Heart left ventricle (tissue), 16 donors: ENCODE data around the gene LRMDA. TPM values are rescaled to one million over a fixed set of nuclear protein-coding genes. Genes with fewer than 3 reads are reported as not detected.

Source experiments
- ATAC-seq, 4 donors: fragments of 200-7000 bp; cut with Tn5 transposase; one replicate each; pipeline ENCODE4 v1.9.1; 2020 to 2022; ENCODE audit warnings: moderate library complexity in 4 of 4, mild to moderate bottlenecking in 3 of 4, moderate number of reproducible peaks in 1 of 4
- DNase-seq, 5 donors: peaks; one replicate each; pipeline ENCODE4 v3.0.0-alpha.2; 2020
- H3K27ac ChIP-seq, 12 donors: fragments of 200-600 bp; sonication (generic) in 4 of 12; one replicate each; pipeline versions ENCODE4 v1.5.0 to v1.8.0; 2016 to 2022; ENCODE audit warnings: mild to moderate bottlenecking in 2 of 12
- H3K27me3 ChIP-seq, 9 donors: fragments of 200-600 bp; sonication (generic) in 2 of 9; one replicate each; pipeline versions ENCODE4 v1.5.1 to v1.8.0; 2016 to 2022; ENCODE audit warnings: mild to moderate bottlenecking in 3 of 9
- H3K36me3 ChIP-seq, 9 donors: fragments of 200-600 bp; sonication (generic) in 2 of 9; one replicate each; pipeline versions ENCODE4 v1.5.0 to v1.8.0; 2018 to 2022; ENCODE audit warnings: mild to moderate bottlenecking in 2 of 9
- H3K4me1 ChIP-seq, 12 donors: fragments of 200-600 bp; sonication (generic) in 4 of 12; one replicate each; pipeline versions ENCODE4 v1.5.0 to v1.8.0; 2016 to 2022; ENCODE audit warnings: mild to moderate bottlenecking in 3 of 12
- H3K4me3 ChIP-seq, 12 donors: fragments of 200-600 bp; sonication (generic) in 4 of 12; one replicate each; pipeline versions ENCODE4 v1.5.0 to v1.8.0; 2017 to 2022; ENCODE audit warnings: mild to moderate bottlenecking in 9 of 12, moderate library complexity in 4 of 12
- H3K9me3 ChIP-seq, 12 donors: fragments of 200-600 bp; sonication (generic) in 4 of 12; one replicate each; pipeline versions ENCODE4 v1.5.0 to v1.8.0; 2016 to 2022; ENCODE audit warnings: mild to moderate bottlenecking in 1 of 12
- CTCF ChIP-seq, 12 donors: fragments of 200-600 bp; sonication (generic) in 4 of 12; IDR thresholded peaks; one replicate each; pipeline versions ENCODE4 v1.5.0 to v1.8.0; 2018 to 2022; ENCODE audit warnings: antibody characterized with exemption in 12 of 12, mild to moderate bottlenecking in 5 of 12
- POLR2A ChIP-seq, 2 donors: fragments of 450-650 bp; IDR thresholded peaks; one replicate each; pipeline ENCODE4 v1.6.1; 2017; ENCODE audit warnings: antibody characterized with exemption in 2 of 2, mild to moderate bottlenecking in 2 of 2, moderate library complexity in 2 of 2
- WGBS, 4 donors: extraction: QIAGEN DNeasy Blood & Tissue Kit in 2 of 4; methylation state at CpG; one replicate each; pipeline versions ENCODE4 v1.1.5 to v1.1.7; 2013 to 2018; 5-methylcytosine and 5-hydroxymethylcytosine counted together
- intact Hi-C, 10 donors: fragments of 100-400 bp; cut with DNase I; formaldehyde crosslinking; loops; one replicate each; pipeline versions ENCODE4 v1.11.1 to v1.14.2; 2022
- polyA plus RNA-seq, 2 donors: library from polyadenylated mRNA; stranded (reverse); fragments of 200-250 nt; gene quantifications; one replicate each; pipeline ENCODE4 v1.2.3, GENCODE V29; 2013
- total RNA-seq, 9 donors: library from RNA; depleted of rRNA in 2 of 9; stranded (reverse); fragments of >200 nt in 2 of 9; fragmentation: NEBNext Ultra II Directional in 3 of 9; extraction: Animal tissue kit (Norgen Biotek cat#: 25700) in 3 of 9; gene quantifications; one replicate each; pipeline versions ENCODE4 v1.1.0 to v1.2.4, GENCODE V29; 2016 to 2023
- donor health status: ischemic (EF 13 %, LVEDD 7.1; RV severe dilation, severe dysfunction).
- donor health status: healthy with polysubstance abuse.
- donor health status: DM: no; HTN: yes; CAD: no.
- donor health status: DM: no; HTN: no; CAD: no.
- donor health status: ischemic (EF 25% LVEDD 6.9; RV normal size, moderate dysfunction).
- donor health status: ischemic (EF 25% LVEDD 5.7; RV mildly dilated, moderate dysfunction).
- donor health status: healthy.
- donor health status: DM: yes; HTN: yes; CAD: no.
- donor health status: ischemic (EF 35%, LVEDD 5.7; RV mildly dilated, moderate dysfunction).
- donor health status: nonischemic (EF 11% LVEDD 7.7; RV severe dilation, severe dysfunction).
- donor health status: DM: yes; HTN: yes; CAD: no.
- donor health status: PGD.
- donor health status: ischemic (EF 29% LVEDD 5.4; RV normal size, mild dysfunction).
- donor health status: nonischemic (EF 23%, LVEDD 6.1; RV moderate dilation, normal function).

LRMDA gene
- total and polyA plus RNA-seq, 11 donors = 2.4 to 34.4 (median 14.9) TPM

- H3K36me3 ChIP-seq = no peaks in the 10 kb centered on the region
- WGBS, 4 donors = 95 to 100% (median 96%) methylated on average over 2 of the region's 2 CpGs
- ATAC-seq (no peak), DNase-seq (no peak)
- TF ChIP-seq POLR2A (IDR thresholded peaks at IDR 0.05) (no peak), CTCF (IDR thresholded peaks at IDR 0.05) (no peak)
- no peak overlapping the region for H3K27ac ChIP-seq
- no peaks in the 10 kb centered on the region for H3K9me3 ChIP-seq
- no peaks in the 10 kb centered on the region for H3K27me3 ChIP-seq
- peaks cover 0 to 20% (median 5%) of the 10 kb centered on the region in 12 donors for H3K4me1 ChIP-seq
- intact Hi-C loops = loop anchor here in 1 of 10 donors (10.0 kb wide), 1 partner anchor 107 kb away; no protein-coding TSS in a partner anchor
- H3K4me3 ChIP-seq = no peak overlapping the region
Observed at GRCh38 chr10:76327441-76327840, 896.0 kb downstream of the LRMDA start.

GRCh38 chr10:76328348-76328747 is 896.9 kb downstream of the LRMDA start:
- H3K36me3 ChIP-seq = no peaks in the 10 kb centered on the region
- H3K27me3 ChIP-seq = no peaks in the 10 kb centered on the region
- 94 to 98% (median 96%) methylated on average over 2 of the region's 2 CpGs for WGBS, 4 donors
- intact Hi-C loops = loop anchor here in 1 of 10 donors (10.0 kb wide), 1 partner anchor 106 kb away; no protein-coding TSS in a partner anchor
- H3K4me3 ChIP-seq = no peak overlapping the region
- no peak overlapping the region for H3K27ac ChIP-seq
- no peak for TF ChIP-seq CTCF (IDR thresholded peaks at IDR 0.05)
- TF ChIP-seq POLR2A (IDR thresholded peaks at IDR 0.05) = no peak
- H3K9me3 ChIP-seq = no peaks in the 10 kb centered on the region
- DNase-seq (no peak), ATAC-seq (no peak)
- H3K4me1 ChIP-seq = peaks cover 0 to 20% (median 5%) of the 10 kb centered on the region in 12 donors

- Histone ChIP-seq H3K27me3 (no peaks in the 10 kb centered on the region), H3K4me1 (peaks cover 0 to 14% (median 1%) of the 10 kb centered on the region in 12 donors), H3K27ac (no peak overlapping the region), H3K36me3 (no peaks in the 10 kb centered on the region), H3K9me3 (no peaks in the 10 kb centered on the region), H3K4me3 (no peak overlapping the region)
- no peak for DNase-seq
- ATAC-seq = no peak
- WGBS, 4 donors = 88 to 94% (median 91%) methylated on average over 5 of the region's 5 CpGs
- TF ChIP-seq POLR2A (IDR thresholded peaks at IDR 0.05) (no peak), CTCF (IDR thresholded peaks at IDR 0.05) (no peak)
- intact Hi-C loops = loop anchor here in 2 of 10 donors (10.0 kb wide), 2 partner anchors 65 to 105 kb away; no protein-coding TSS in a partner anchor
Observed at GRCh38 chr10:76329891-76330575, 898.6 kb downstream of the LRMDA start.

GRCh38 chr10:76331742-76332141 is 900.3 kb downstream of the LRMDA start:
- DNase-seq (no peak), ATAC-seq (peak in 3 of 4 donors; percentile 39 to 69 (median 66))
- WGBS, 4 donors = 58 to 67% (median 63%) methylated on average over 4 of the region's 4 CpGs
- Histone ChIP-seq H3K9me3 (no peaks in the 10 kb centered on the region), H3K4me1 (peaks cover 0 to 26% (median 8%) of the 10 kb centered on the region in 12 donors), H3K36me3 (no peaks in the 10 kb centered on the region), H3K4me3 (no peak overlapping the region), H3K27ac (peak overlapping the region in 2 of 12 donors; percentile 15 to 79), H3K27me3 (no peaks in the 10 kb centered on the region)
- TF ChIP-seq POLR2A (IDR thresholded peaks at IDR 0.05) (no peak), CTCF (IDR thresholded peaks at IDR 0.05) (no peak)
- intact Hi-C loops = loop anchor here in 1 of 10 donors (10.0 kb wide), 1 partner anchor 63 kb away; no protein-coding TSS in a partner anchor
